NCI-H128 (cell line): ENCODE data around the gene FAM149A.

ENCODE experiments used
- DNase-seq: peaks from one replicate; lab custom pipeline; 2025; ENCODE audit not compliant: unreplicated experiment; lab: John Stamatoyannopoulos, UW

FAM149A gene

GRCh38 chr4:186104890-186105646 is 564 bp downstream of the FAM149A start:
- no peak for DNase-seq

DNA sequence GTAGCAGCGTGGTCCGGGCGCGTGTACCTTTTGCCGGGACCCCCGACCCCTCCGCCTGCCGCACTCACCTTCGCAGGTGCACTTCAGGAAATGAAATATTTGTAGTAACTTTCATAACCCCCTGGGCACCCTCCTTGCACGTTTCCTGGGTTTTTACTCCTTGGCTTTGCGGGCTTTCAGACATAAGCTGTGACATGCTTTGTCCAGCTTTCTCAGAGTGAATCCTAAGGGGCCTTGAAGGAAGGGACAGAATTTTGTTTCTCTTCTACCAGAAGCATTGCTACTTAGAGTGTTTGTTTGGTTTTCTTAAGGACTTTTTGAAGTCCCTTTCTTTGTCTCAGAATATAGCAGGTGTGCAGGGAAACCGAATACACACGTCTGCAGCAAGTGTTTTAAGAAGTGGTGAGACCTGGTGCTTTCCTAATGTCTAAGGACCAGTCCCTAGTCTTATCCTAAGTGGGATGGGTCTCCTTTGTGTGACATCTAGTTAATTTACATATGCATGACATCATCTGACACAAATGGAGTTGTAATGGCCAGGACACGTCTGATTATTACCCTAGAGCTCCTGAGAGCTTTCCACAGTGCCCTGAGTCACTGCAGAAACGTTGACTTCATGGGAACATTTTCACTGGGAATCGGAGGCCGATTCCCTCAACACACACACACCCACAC is 1.3 kb downstream of the FAM149A start:
- DNase-seq, result no peak

- no peak for DNase-seq
Measured at GRCh38 chr4:186107947-186108346, 3.4 kb downstream of the FAM149A start.

DNA sequence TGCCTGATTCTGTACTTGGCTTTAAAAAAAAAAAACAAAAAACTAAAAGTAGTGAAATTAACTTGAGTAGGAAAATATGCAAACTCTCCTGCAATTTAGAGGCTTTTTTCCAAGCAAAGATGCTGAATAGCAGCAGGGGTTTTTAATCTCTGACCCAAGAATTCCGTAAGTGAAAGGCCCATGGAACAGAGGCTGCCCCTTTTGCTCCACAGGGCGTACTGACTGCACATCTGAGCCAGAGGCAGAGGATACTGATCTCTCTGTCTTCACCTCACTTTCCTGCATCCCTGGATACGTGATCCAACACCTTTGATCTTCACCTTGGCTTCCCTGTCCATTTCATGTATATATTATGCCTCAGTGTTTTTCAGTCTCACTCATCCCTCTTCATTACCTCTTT is 3.9 kb downstream of the FAM149A start:
- no peak for DNase-seq

GRCh38 chr4:186109245-186109644 is 4.7 kb downstream of the FAM149A start:
- no peak for DNase-seq

- no peak for DNase-seq
Measured at GRCh38 chr4:186116697-186117096, 12.2 kb downstream of the FAM149A start.

GRCh38 chr4:186118582-186118981 is 14.1 kb downstream of the FAM149A start:
- DNase-seq, result no peak

DNA sequence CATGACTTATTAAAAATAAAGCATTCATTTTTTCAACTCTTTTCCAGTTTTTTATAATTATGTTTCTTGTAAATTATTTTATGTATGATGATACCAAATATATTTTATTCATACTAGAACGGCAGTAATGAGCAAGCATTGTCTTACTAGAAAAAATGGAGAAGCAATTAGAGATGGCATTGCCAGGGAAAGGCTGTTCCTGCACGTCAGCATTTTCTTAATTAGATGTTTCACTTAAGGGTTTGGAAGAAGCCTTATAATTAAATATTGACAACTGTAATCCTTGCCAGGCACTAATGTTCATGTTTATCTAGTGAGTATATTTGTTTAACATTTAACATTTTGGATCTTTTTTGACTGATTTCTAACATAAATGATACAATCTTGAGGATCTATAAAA is 16.6 kb downstream of the FAM149A start:
- no peak for DNase-seq

GRCh38 chr4:186128842-186129241 is 24.3 kb downstream of the FAM149A start:
- no peak for DNase-seq

DNA sequence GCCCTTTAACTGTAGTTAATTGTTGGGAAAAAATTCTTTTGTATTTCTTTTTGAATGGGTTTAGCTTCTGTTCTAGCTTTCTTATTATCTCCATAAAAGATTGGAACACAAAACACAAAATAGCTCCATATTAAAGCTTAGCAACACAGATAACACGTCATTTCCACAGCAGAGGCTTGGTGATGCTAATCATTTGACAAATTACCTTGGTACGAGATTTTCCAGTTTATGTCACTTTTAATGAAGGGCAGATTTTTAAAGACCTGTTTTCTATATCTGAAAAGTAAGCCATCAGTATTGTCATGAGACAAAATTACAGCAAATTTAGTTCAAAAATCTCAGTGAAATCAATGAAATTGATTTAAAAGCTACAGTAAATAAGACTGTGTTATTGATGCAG is 27.4 kb downstream of the FAM149A start:
- DNase-seq, result no peak

- DNase-seq, result no peak
Measured at GRCh38 chr4:186132577-186133242, 28.2 kb downstream of the FAM149A start.

DNA sequence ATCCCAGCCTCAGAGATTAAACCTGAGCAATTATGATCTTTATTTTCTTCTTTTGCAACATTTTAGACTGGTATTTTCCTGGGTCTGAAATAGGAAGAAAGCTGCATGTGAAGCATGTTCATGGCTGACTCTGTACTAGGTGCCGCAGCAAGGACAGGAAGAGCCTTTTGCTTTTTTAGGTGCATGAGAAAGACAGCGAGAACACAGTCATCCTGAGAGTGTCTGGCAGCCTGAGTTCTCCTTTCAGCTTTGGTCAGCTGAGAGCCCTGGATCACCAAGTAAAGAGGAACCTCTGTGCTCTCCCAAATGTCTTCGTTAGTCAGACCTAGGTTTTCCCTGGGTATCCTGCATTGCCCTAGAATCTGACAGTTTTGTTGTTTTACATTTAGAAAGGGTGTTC is 29.8 kb downstream of the FAM149A start:
- no peak for DNase-seq

DNA sequence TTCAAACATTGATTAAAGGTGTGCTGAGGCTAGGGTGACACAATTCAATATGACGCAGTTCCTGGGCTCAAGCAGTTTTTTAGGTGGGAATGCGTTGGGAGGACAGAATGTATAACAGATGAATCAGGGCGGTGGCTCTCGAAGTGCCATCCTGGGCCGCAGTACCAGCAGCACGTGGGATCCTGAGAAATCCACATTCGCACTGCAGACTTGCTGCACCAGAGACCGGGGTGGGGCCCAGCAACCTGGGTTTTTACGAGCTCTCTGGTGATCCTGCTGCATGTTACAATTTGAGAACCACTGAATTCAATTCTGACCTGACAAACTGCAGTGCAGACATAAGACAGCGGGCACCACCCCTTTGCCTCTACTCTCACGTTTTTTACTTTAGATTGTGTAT is 30.4 kb downstream of the FAM149A start:
- DNase-seq, result no peak

DNA sequence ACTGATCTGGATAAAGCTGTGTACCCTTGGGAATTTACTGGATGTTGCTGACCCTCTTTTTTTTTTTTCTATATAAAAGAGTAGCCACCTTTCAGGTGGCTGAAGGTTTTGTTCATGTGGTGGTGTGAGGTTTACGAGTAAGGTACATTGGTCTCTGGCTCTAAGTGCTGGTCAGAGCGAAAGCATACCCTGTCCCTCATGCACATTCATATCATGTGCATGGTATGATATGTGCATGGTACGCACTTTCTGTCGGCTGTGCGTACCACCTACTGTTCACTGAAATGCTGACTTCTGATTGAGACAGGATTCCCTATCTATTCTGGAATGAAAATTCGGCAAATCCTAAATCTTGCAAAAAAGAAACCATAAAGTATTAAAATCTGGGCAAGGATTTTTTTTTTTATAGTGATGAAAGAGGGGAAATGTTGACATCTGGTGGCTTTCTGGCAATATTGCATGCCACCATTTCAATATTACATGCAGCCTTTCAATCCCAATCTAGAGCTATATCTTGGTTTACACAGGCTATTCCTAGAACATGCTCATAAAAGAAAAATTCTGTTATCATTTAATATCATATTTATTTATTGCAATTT is 32.8 kb downstream of the FAM149A start:
- DNase-seq, result no peak

DNA sequence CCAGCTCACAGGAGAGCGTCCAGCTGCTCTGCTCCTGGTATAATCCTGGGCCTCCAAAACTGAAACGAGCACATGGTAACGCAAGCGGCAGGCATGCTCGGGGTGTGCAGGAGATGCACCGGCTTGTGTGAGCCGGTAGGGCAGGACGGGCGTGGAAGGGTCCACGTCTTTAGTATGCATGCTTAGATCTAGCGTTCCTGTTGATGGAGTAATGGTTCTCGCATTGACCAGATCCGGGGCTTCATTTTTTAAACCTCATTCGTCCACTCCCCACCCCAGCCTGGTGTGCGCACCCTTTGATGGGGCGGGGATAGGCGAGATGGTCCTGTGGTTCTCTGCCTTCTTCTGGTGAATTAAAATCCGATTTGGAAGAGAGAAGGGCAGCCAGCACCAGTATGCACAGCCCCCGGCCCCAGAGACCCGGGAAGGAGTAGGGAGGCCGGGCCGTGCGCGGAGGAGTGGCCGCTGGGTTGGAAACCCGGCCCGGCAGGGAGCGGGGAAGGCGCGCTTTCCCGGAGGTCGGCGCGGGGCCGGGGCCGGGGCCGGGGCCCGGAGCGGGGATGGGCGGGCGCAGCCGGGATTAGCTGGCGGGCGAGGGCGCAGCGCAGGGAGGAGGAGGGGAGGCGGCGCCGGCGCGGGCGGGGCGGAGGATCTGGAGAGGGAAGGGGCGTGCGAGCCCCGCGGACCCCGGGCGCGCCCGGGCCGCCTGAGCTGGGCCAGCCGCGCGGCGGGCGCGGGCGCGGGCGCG is 39.9 kb downstream of the FAM149A start:
- no peak for DNase-seq

- no peak for DNase-seq
Measured at GRCh38 chr4:186144946-186145569, 40.6 kb downstream of the FAM149A start.

GRCh38 chr4:186146458-186146857 is 42.0 kb downstream of the FAM149A start:
- no peak for DNase-seq

DNA sequence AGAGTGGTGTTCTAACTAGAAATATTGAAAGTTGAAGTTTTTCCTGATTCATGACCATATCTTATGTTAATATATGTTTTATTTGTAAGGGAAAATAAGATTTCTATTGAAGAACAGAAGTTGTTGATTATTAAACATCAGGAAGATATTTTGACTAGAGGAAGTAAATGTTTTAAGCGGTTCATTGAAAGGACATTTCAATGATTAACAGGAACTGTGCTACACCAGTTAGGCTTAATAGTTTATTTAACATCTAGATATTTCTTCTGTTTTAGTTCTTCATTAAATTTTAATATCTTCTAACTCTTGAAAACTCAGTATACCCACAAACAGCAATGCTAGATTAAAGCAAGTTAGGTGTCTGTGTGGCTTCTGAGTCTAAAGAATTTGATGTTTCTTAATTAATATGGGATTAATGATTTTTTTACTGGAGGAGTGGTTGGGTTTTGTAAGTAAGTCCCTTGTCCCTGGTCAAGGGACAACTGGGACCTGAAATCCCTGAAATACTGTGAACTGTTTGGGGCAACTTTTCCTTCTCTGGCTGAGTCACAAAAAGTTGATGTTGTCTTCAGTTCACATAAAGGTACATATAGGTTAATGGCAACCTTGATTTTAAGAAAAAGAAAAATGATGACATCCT is 44.0 kb downstream of the FAM149A start:
- DNase-seq, result no peak

DNA sequence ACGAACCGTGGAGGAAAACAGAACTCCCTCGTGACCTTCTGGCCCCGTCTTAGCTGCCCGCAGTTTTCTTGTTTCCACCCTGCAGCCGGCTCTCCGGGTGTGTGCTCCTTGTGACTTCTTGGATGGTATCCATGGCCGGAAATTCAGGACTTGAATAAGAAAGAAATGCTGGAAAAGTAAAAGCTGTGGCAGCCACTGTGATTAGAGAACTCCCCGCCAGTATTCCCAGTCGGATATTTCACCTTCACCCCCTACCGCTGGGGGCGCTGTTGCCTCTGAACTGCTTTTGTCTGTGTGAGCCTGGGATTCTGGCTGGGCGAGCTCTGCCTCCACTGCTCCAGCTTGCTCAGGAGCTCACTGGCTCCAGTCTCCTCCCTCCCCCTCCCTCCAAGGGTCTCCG is 45.4 kb downstream of the FAM149A start:
- DNase-seq, result no peak

- DNase-seq, result no peak
Measured at GRCh38 chr4:186150926-186151325, 46.4 kb downstream of the FAM149A start.
